CD4-positive, alpha-beta T cell treated with Interleukin-15 for 4 hours (primary cell): Measurements from ENCODE around the gene TFAP2B.

Experiments
- DNase-seq: peaks from one replicate; pipeline ENCODE4 v3.0.0-alpha.2; 2020; ENCODE audit warnings: low spot score

Gene TFAP2B

DNA sequence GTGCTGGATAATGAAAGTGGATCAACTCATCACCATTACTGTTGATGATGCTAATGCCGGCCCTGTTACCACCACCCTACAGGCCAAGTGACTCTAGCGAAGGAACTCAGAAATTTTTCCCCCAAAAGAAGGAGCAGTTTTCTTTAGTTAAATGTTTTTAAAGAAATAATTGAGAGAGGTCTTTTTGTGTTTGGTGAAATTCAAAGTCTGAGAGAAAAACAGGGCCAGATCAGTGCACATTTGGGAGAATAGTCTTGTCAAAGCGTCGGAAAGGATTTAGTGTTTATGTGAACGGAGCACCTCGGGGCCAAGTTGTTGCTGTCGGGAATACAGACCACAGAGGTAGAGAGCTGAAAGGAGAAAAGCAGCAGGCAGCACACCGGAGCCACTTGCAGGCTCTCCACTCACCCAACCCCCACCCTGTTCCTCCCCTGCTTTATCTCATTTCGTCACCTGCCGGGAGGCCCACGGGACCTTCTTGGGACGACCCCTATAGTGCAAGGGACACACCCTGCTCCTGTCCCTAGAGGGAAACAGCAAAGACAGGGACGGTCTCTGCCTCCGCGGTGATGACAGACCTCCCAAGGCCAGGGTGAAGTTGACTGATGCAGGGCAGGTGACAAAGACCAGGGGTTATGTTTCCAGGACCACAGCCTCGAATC lies 6.8 kb downstream of the TFAP2B start:
- DNase-seq = no peak

DNA sequence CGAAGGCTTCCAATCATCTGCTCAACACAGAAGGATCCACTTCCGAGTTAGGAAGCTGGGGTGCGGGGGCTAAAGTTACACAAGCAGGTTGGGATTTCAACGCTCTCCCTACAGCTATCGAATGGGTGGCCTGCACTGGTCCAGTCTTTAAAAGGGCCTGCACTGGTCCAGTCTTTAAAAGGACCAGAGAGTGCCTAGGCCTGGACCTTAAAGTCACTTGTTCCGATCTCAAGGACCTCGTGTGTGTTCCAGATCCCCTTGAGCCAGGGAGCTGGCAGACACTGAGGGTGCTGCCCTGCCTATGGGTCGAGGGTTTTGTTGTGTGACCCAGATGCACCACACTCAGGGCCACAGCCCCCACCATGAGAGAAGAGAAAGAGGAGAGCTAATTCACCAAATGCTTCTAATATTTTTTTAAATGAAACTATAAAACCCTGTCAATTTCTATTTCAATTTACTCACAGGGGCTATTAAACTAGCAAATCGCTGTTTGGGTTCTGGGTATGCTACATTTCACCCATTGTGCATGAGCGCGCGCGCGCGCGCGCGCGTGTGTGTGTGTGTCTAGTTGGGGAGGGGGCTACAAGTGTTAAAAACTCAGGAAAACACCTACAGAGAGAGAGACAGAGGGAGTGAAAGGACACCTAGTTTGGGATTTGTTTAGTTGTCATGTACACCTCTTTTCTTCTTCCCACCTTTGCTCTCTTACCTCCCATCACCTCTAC lies 7.5 kb downstream of the TFAP2B start:
- DNase-seq = no peak

DNA sequence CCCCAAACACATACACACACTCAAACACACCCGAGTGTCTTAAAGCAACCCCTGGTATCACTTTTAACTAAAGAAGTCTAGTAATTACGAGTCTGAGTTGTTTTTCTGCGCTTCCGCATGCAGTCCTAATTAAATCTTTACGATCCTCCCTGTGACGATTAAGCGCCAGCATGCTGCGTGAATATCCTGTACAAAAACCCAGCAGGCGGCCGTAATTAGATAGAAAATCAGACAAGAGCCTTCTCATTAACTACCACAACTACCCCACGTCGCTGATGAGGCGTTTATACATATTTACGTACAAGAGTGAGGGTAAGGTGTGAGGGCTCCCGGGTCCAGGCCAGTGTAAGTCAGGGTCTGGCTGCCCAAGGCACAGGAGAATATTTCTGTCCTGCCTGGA lies 8.1 kb downstream of the TFAP2B start:
- no peak for DNase-seq

GRCh38 chr6:50829049-50829448 lies 10.4 kb downstream of the TFAP2B start:
- DNase-seq = no peak

- no peak for DNase-seq
Observed at GRCh38 chr6:50829898-50830444, 11.3 kb downstream of the TFAP2B start.

- DNase-seq = no peak
Observed at GRCh38 chr6:50831186-50831585, 12.5 kb downstream of the TFAP2B start.

DNA sequence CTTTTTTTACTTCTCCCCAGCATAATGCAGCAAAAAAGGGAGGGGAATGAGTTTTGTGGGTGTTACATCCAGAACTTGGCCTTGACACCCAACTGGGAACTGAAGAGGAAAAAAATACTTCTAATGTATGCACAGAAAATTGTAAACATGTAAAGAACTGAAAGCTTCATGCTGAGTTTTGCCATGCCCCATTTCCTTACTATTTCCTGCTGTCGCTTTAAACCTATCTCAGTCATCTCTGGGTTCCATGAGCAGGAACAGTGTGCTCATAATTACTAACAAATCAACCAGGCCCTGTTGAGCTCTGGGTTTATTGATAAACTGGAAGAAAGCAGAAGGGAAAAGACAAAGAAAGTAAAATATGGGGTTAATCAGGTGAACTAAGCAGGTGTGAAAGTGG lies 14.2 kb downstream of the TFAP2B start:
- no peak for DNase-seq

DNA sequence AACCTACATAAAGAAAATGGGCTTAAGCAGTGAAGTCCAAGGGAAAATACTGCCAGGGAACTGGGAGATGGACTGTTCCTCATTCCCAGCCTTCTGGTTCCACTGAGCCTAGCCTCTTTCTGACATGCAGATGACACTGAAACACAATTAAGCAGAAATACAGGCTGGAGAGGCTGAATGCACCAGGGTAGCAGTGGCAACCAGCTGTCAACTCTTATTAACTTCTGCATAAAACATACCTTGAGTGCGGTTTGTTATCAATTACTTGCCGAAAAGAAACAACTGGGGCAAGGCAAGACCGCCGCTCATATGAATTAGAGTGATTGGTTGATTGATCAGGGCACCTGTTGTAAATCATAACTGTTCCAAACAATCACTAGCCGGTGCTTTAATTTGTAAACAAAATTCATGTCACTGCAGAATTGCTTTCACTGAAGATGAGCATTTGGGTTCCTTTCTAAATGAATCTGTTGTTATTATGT lies 16.3 kb downstream of the TFAP2B start:
- no peak for DNase-seq

DNA sequence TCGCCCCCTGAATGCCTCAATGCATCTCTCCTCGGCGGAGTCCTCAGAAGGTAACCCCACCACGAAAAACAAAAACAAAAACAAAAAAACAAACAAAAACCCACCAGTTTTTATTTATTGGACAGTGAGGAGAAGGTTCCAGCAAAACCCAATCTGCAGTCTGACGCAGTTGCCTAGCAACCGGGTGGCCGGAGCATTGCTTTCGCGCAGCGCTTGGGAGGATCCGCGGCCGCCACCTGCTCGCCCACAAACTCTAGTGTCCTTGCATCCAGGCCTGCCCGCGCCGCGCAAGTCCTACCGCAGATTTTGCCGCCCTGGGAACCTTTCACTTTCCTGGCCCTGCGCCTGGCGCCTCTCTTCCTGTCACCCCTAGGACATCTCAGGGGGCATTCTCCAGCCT lies 17.6 kb downstream of the TFAP2B start:
- DNase-seq = no peak

DNA sequence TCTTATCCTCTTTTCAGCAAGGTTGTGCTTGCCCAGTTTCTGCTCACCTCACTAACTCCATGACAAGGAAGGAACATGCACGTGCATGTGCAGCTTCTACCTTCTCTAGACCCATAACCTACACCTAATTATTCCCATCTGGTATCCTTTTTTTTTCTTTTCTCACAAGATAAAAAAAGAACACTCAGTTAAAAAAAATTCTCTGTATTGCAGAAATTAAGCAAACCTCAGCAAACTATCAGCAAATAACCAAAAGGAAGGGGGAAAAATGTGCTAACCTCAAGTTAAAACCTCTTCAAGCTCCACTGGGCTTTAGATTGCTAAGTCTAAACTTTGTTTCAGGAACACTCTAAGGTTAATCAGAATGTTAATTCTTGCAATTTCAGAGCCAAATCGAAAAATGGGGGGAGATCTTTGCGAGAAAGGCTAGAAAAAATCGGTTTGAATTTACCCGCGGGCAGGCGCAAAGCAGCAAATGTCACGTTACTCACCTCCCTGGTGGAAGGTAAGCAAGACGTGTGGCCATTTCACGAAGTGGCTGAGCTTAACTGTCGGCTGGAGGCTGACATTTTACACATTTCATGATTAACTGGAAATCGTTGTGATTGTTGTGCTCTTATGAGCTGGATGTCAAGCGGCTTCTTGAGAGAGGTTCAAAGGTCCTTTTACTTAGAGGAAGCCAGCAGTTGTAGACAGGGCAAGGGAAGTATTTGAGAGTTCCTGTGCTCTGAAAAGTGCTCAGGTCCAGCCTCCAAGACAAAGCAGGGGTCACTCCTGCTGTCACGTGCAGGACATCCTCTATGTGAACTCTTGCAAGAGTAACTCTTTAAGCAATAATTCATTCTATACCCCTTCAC lies 19.1 kb downstream of the TFAP2B start:
- DNase-seq = no peak

DNA sequence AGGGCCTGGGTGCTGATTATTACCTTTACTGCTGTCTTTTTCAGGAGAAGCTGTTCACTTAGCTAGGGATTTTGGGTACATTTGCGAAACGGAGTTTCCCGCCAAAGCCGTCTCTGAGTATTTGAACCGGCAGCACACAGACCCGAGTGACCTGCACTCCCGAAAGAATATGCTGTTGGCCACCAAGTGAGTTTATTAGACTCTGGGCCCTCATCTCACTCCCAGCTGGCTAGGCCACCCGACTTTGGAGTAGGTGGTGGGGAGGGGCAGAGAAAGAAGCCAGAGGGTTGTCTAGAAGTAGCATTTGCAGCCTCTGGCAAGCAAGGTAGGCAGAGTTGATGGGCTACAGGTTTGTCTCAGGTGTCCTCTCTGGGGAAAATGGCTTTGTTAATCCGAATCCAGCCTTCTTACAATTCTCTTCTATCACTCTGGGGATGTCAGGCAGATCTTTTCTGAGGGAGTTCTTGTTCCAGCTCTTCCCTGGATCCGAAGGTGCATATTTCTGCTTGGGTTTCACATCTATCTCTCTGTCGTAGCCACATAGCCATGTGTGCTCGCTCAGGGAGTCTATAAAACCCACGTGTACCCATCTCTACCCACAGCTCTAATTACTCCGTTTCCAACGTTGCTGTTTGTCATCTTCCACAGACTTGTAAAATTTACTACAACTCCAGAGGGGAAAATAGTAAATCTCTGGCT lies 21.6 kb downstream of the TFAP2B start:
- DNase-seq = no peak

- no peak for DNase-seq
Observed at GRCh38 chr6:50840811-50841192, 22.1 kb downstream of the TFAP2B start.

DNA sequence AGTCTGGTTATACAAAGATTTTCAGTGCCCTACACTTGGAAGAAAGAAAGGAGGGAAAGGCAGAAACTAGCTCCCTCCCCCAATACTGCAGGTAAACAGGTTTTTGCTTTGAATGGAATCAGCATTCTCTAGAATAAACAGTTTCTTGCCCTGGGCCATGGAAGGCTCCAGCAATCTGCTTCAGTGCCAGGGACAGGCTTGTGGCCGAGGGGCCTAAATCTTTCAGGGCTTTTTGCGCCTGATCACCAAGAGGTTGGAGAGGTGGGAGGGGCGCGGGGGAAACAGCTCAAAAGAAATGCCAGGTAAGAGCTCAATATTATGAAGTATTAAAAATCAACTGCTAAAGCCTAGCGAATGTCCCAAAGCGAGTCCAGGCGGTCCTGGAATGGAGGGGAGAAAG lies 23.8 kb downstream of the TFAP2B start:
- DNase-seq = no peak

DNA sequence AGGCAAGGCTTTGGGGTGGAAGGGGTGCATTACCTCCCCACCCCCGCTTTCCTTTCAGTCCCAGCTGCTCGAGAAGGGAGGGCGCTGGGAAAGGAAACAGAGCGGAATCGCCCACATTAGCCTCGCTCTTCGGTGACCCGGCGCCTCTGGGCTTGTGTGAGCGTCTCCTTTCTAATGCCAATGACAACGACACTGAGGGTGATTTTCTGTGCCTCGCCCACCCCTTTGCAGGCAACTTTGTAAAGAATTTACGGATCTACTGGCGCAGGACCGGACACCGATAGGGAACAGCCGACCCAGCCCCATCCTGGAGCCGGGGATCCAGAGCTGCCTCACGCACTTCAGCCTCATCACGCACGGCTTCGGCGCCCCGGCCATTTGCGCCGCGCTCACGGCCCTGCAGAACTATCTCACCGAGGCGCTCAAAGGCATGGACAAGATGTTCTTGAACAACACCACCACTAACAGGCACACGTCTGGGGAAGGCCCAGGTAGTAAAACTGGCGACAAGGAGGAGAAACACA lies 24.3 kb downstream of the TFAP2B start:
- DNase-seq = no peak

DNA sequence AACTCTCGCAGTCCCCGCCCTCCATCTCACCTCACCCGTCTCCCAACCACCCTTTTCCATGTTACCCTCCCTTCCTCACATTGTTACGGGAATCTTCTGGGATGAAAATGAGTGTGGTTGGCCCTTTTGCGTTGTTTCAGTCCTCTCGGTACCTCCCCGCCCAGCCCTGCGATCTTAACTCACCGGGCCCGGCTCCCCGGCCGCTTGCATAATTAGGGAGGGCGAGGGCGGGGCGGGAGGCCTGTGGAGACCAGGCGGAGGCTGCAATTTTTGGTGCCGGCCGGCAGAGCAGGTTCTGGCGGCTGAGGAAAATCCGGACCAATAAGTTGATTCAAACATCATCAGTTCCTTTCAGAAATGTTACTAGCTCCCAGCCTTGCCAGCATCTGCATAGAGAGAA lies 25.2 kb downstream of the TFAP2B start:
- no peak for DNase-seq

GRCh38 chr6:50845499-50846143 lies 26.9 kb downstream of the TFAP2B start:
- DNase-seq = no peak

DNA sequence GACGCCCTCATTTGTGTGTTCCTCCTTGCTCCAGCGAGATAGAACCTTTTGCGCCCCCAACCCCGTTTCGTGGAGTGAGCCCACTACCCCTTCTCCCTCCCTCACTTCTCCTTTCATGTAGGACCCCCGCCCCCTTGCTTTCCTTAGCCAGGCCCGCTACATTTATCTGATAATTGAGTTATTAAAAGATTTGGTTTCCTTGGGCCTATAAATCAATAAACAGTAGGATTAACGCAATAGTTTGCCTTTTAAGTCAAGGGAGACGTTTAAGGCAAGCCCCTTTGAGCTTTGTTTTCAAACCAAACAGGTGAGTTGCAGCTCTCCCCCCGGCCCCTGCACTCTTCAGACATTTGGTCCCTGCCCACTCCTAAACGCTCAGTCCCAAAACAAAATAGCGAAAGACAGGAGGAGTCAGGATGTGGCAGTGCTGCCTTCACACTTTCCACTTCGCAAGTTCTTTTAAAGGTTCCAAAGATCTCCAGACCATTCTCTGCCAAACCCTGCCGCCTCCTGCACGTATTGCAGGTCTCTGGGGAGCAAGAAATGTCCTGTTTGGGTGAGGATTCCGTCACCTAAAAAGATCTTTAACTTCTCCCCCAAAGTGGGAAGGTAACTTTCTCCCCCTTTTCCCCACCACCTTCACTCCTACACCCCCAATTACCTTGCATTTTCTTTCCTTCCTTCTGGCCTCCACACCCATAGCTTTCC lies 27.6 kb downstream of the TFAP2B start:
- DNase-seq = no peak

DNA sequence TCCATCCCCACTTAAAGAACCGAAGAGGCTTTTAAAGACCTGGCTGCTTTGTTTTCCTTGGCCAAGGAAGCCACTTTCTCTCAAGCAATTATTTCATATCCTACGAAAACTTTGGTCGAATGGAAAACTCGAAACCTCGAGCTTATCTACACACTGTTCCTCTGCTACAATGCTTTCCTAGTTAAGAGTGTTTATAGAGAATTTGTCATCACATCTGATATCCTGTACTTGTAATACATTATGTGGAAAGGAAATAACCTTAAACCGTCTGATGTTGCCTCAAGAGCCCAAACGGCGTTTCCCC lies 28.1 kb downstream of the TFAP2B start:
- no peak for DNase-seq

GRCh38 chr6:50847890-50848594 lies 29.4 kb downstream of the TFAP2B start:
- no peak for DNase-seq
